ENCODE measurements around the gene AKR1B1. TPM values are rescaled to one million over a fixed set of nuclear protein-coding genes. Genes with fewer than 3 reads are reported as not detected.

AKR1B1 gene
- total and polyA plus RNA-seq, 8 donors = 13.2 to 47.1 (median 19.2) TPM

- intact Hi-C loops (cut with DNase I) = no loop called here
- TF ChIP-seq CTCF (IDR thresholded peaks at IDR 0.05) = no peak
- H3K36me3 ChIP-seq = no peaks in the 10 kb centered on the region
- H3K9me3 ChIP-seq = no peaks in the 10 kb centered on the region
- no peaks in the 10 kb centered on the region for H3K27me3 ChIP-seq
- H3K27ac ChIP-seq = no peak overlapping the region
- no peak overlapping the region for H3K4me3 ChIP-seq
- DNase-seq (no peak), ATAC-seq (no peak), FAIRE-seq (no peak)
- H3K4me1 ChIP-seq = no peaks in the 10 kb centered on the region
- WGBS, 2 donors = 45 to 55% methylated on average over 5 of the region's 5 CpGs
These were observed 64.8 kb downstream of the AKR1B1 start for GRCh38 chr7:134394056-134394455.

Other genes starting within 250 kb of the AKR1B1 start
- gene SLC35B4, start 142.2 kb downstream of the AKR1B1 start, total RNA-seq = 1 to 10 TPM; 2.2 to 8.0 (median 3.0) TPM
- gene SLC35B4, start 142.2 kb downstream of the AKR1B1 start, polyA plus RNA-seq = 1 to 10 TPM; 3.8 to 4.6 TPM
- 1 to 10 TPM in 2 of 6 donors, under 1 TPM in 3, not detected in 1; 0.28 to 2.8 (median 0.35) TPM for gene AKR1B10, start 68.5 kb upstream of the AKR1B1 start, total RNA-seq
- gene AKR1B10, start 68.5 kb upstream of the AKR1B1 start, polyA plus RNA-seq = under 1 TPM in 1 of 2 donors, not detected in 1; 0.66 TPM
- under 1 TPM in 1 of 6 donors, not detected in 5; 0.25 TPM for gene AKR1B15, start 90.0 kb upstream of the AKR1B1 start, total RNA-seq
- not detected for gene AKR1B15, start 90.0 kb upstream of the AKR1B1 start, polyA plus RNA-seq
- 1 to 10 TPM; 2.8 to 10.0 (median 4.7) TPM for gene BPGM, start 187.8 kb upstream of the AKR1B1 start, total RNA-seq
- gene BPGM, start 187.8 kb upstream of the AKR1B1 start, polyA plus RNA-seq = 1 to 10 TPM; 9.1 to 10.0 TPM

Measured in pancreas (tissue), 10 donors.